ENCODE measurements around the gene ETS1.

DNA sequence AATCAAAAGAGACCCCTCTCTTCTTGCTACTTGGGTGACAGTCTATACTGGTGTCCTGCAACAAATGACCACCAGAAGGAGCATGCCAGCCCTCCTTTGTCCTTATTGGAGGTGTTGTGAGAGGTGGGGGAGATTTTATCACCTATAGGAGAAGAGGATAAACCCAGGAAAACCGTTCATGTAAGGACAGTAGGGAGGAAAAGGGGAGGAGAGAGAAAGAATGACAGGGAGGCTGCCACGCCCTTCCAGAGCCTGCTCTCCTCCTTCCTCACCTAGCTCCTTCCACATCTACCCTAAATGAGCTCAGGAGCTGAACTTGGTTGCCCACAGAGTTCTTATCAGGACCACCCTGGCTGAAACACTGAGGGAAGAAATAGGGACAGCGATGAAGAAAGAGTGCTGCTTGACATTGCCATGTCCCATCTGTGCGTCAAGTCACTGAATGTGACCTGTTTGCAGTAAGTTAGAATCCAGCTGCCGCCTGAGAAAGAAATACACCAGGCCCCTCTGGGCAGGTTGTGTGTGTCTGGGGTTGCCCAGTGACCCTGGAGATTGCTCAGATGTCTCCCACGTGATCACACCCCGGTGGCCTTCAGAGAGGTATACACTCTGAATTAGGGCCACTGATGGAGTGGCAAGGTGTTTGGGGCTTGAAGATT is 40.4 kb upstream of the ETS1 start:
- TF ChIP-seq FOXA1 (IDR thresholded peaks at IDR 0.05) (no peak), ARNT (IDR thresholded peaks at IDR 0.05) (no peak), TARDBP (IDR thresholded peaks at IDR 0.05) (no peak), ZNF384 (IDR thresholded peaks at IDR 0.05) (no peak), LEF1 (IDR thresholded peaks at IDR 0.05; ENCODE audit: borderline replicate concordance) (no peak), L3MBTL2 (conservative IDR thresholded peaks at IDR 0.05) (no peak), FOXK2 (IDR thresholded peaks at IDR 0.05) (no peak), SUZ12 (IDR thresholded peaks at IDR 0.05) (no peak), BHLHE40 (IDR thresholded peaks at IDR 0.05; ENCODE audit: borderline replicate concordance) (no peak), NFRKB (IDR thresholded peaks at IDR 0.05) (no peak), HDGF (IDR thresholded peaks at IDR 0.05; ENCODE audit: borderline replicate concordance) (no peak)
- TF ChIP-seq, protein P1, sequence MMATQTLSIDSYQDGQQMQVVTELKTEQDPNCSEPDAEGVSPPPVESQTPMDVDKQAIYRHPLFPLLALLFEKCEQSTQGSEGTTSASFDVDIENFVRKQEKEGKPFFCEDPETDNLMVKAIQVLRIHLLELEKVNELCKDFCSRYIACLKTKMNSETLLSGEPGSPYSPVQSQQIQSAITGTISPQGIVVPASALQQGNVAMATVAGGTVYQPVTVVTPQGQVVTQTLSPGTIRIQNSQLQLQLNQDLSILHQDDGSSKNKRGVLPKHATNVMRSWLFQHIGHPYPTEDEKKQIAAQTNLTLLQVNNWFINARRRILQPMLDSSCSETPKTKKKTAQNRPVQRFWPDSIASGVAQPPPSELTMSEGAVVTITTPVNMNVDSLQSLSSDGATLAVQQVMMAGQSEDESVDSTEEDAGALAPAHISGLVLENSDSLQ (IDR thresholded peaks at IDR 0.05): no peak

All from HEK293T (cell line).